ACC112 (cell line): ENCODE results near the gene PRPF31.

Experiments
- H2AFZ ChIP-seq: fragments of 200-600 bp; sonication (generic); one replicate; pipeline ENCODE4 v1.6.0; 2017; ENCODE audit warnings: antibody characterized with exemption, low read length; ENCODE audit not compliant: unreplicated experiment
- H3K27ac ChIP-seq: fragments of 200-600 bp; sonication (generic); 2 replicates; pipeline ENCODE4 v1.5.1; 2014; ENCODE audit warnings: low read depth, mild to moderate bottlenecking, antibody characterized with exemption, low read length, moderate library complexity
- H3K27me3 ChIP-seq: fragments of 200-600 bp; sonication (generic); 2 replicates; pipeline ENCODE4 v1.6.1; 2014; ENCODE audit warnings: mild to moderate bottlenecking, antibody characterized with exemption, low read length, moderate library complexity, mixed read lengths; ENCODE audit not compliant: insufficient read depth
- H3K36me3 ChIP-seq: fragments of 200-600 bp; sonication (generic); 2 replicates; pipeline ENCODE4 v1.6.1; 2016; ENCODE audit warnings: mild to moderate bottlenecking, antibody characterized with exemption, low read length, moderate library complexity, mixed read lengths; ENCODE audit not compliant: insufficient read depth
- H3K4me1 ChIP-seq: fragments of 200-600 bp; sonication (generic); one replicate; pipeline ENCODE4 v1.6.1; 2016; ENCODE audit warnings: low read length, mixed read lengths; ENCODE audit not compliant: insufficient read depth, unreplicated experiment, control insufficient read depth
- H3K4me3 ChIP-seq: fragments of 200-600 bp; sonication (generic); 2 replicates; pipeline ENCODE4 v1.5.1; 2014; ENCODE audit warnings: mild to moderate bottlenecking, low read depth, low read length
- H3K79me2 ChIP-seq: fragments of 200-600 bp; sonication (generic); one replicate; pipeline ENCODE4 v1.6.0; 2016; ENCODE audit warnings: low read length; ENCODE audit not compliant: control insufficient read depth, unreplicated experiment, insufficient read depth

Gene PRPF31

DNA sequence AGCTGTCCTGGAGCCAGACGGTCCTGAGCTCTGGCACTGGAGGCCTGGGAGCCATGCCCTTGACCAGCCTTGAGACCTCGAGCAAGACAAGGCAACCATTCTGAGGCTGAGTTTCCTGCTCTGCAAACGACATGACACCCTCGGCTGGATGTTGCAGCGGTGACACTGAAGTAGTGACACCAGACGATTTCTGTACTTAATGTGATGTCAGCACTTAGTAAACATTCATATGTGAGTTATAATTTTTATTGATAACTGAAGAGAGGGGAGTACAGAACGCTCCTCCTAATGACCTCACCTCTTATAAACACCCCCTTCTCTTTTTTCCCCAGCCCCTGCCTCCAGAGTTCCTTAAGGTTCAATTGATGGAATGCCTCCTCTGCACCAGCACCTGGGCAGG, 7.1 kb upstream of the PRPF31 start:
- Histone ChIP-seq H3K79me2 (peaks cover 6% of the 10 kb centered on the region), H2AFZ (no peak overlapping the region), H3K4me1 (no peaks in the 10 kb centered on the region), H3K27me3 (no peaks in the 10 kb centered on the region), H3K36me3 (no peaks in the 10 kb centered on the region), H3K27ac (no peak overlapping the region), H3K4me3 (no peak overlapping the region)

DNA sequence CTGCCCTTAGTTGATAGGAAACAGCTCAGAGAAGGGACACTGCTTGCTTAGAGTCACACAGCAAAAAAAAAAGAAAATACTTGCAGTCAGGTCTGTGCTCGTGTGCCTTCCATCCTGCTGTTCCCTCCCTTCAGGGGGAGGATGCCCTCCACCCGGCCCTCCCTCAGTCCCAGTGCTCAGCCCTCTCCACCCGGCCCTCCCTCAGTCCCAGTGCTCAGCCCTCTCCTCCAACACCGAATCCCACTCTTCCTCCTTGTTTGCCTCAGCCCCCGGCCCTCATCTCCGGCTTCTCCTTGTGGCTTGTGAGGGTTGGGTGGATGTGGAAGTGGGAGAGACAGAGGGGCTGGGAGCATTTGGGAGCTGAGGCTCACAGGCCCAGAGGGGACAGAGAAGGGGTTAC, 5.9 kb upstream of the PRPF31 start:
- no peak overlapping the region for H2AFZ ChIP-seq

DNA sequence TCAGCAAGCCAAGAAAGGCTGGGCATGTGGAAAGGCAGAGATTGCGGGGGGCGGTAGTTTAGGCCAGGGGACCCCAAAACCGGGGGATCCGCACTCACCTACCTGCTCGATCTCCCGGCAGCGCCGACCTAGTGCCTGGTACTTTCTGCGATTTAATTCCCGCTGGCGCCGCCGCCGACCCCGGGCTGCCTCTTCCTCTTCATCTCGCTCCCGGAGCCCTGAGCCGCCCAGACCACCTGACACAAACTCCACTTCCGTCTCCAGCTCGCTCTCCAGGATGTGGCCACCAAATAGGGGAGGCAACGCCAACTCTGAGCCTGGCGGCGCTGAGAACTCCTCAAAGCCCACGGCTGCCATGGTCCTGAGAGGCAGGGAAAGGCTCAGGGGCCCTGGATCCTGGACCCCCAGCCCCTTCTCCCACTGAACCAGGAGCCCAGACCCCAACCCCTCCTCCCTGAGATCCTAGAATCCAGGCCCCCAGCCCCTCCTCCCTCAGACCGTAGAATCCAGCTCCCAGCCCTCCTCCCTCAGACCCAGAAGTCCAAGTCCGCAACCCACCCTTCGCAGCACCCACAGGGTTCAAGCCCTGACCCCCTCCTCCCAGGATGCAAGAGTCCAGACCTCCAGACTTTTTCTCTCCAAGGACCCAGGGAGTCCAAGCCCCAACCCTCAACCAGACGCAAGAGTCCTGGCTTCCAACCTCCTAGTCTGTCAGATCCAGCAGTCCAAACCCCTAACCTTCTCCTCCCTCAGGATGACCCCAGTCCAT, 1.0 kb upstream of the PRPF31 start:
- H3K4me1 ChIP-seq, result no peaks in the 10 kb centered on the region
- no peaks in the 10 kb centered on the region for H3K36me3 ChIP-seq
- no peak overlapping the region for H3K27ac ChIP-seq
- peak overlapping the region; percentile 60 for H2AFZ ChIP-seq
- no peaks in the 10 kb centered on the region for H3K27me3 ChIP-seq
- peak overlapping the region; percentile 90 for H3K4me3 ChIP-seq
- peaks cover 15% of the 10 kb centered on the region for H3K79me2 ChIP-seq

More for the DNA sequence above, 5.9 kb upstream of the PRPF31 start:
- Histone ChIP-seq H3K27me3 (no peaks in the 10 kb centered on the region), H3K79me2 (peaks cover 2% of the 10 kb centered on the region), H3K4me1 (no peaks in the 10 kb centered on the region), H3K4me3 (no peak overlapping the region), H3K27ac (no peak overlapping the region), H3K36me3 (no peaks in the 10 kb centered on the region)

DNA sequence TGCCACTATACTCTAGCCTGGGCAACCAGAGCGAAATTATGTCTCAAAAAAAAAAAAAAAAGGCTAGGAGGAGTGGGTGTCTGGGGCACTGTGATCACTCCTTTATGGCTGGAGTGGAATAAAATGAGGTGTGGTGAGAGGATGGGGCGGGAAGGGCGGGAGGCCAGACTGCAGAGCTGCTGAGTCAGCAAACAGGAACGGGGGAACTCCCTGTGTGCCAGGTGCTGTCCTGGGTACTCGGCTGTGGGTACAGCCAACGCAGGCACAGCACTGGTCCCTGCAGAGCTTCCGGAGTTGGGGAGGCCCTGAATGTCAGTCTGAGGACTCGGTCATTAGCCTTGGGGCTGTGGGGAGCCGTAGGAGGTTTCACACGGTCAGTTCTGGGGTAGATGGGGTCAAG, 5.7 kb downstream of the PRPF31 start:
- Histone ChIP-seq H3K4me1 (no peaks in the 10 kb centered on the region), H3K27me3 (no peaks in the 10 kb centered on the region), H3K79me2 (peaks cover 10% of the 10 kb centered on the region), H3K27ac (no peak overlapping the region), H3K36me3 (no peaks in the 10 kb centered on the region), H3K4me3 (no peak overlapping the region), H2AFZ (no peak overlapping the region)

DNA sequence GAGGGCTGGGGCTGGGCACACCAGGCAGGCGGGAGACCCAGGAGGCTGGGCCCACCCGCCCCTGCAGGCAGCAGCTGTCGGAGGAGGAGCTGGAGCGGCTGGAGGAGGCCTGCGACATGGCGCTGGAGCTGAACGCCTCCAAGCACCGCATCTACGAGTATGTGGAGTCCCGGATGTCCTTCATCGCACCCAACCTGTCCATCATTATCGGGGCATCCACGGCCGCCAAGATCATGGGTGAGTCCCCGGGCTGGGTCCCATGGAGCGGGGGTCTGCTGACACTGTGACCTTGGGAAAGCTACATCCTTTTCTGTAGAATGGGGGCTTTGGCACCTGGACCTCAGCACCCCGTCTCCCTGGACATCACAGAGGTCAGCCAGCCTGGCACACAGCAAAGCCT, 8.1 kb downstream of the PRPF31 start:
- H3K79me2 ChIP-seq, result no peaks in the 10 kb centered on the region
- H2AFZ ChIP-seq, result no peak overlapping the region
- no peaks in the 10 kb centered on the region for H3K36me3 ChIP-seq
- H3K4me3 ChIP-seq, result no peak overlapping the region
- no peaks in the 10 kb centered on the region for H3K27me3 ChIP-seq
- no peak overlapping the region for H3K27ac ChIP-seq
- no peaks in the 10 kb centered on the region for H3K4me1 ChIP-seq

DNA sequence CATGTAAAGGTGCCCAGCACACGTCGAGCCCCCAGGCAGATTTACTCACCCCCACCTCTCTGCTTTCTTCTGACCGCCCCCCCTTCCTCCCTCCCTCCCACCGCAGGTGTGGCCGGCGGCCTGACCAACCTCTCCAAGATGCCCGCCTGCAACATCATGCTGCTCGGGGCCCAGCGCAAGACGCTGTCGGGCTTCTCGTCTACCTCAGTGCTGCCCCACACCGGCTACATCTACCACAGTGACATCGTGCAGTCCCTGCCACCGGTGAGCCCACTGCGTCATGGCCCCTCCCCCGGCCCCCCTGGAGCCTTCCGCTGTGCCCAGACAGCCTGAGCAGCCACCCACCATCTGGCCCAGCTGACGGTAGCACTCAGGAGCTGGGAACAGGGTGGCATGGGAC, 8.8 kb downstream of the PRPF31 start:
- Histone ChIP-seq H3K4me1 (no peaks in the 10 kb centered on the region), H3K27me3 (no peaks in the 10 kb centered on the region), H2AFZ (no peak overlapping the region), H3K36me3 (no peaks in the 10 kb centered on the region), H3K27ac (no peak overlapping the region), H3K79me2 (no peaks in the 10 kb centered on the region), H3K4me3 (no peak overlapping the region)

DNA sequence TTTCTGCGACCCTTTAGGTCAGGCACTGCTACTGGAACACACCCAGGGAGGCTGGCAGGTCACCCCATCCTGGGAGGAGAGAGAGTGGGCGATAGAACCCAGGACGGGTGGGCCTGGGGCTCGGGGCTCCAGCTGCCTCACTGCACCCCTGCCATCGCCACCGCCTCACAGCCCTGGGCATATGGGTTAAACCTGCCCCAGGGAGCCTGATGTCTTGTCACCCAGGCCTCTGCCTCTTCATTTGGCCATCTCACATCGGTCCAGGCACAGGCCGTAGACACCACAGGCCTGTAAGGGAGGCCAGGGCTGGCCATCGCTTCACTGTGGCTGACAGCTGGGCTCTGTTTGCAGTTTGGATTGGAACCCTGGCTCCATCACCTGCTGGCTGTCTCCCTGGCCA, 10.2 kb downstream of the PRPF31 start:
- H3K36me3 ChIP-seq, result no peaks in the 10 kb centered on the region
- no peaks in the 10 kb centered on the region for H3K4me1 ChIP-seq
- H3K27me3 ChIP-seq, result no peaks in the 10 kb centered on the region
- H2AFZ ChIP-seq, result no peak overlapping the region
- no peak overlapping the region for H3K27ac ChIP-seq
- no peak overlapping the region for H3K4me3 ChIP-seq
- no peaks in the 10 kb centered on the region for H3K79me2 ChIP-seq

DNA sequence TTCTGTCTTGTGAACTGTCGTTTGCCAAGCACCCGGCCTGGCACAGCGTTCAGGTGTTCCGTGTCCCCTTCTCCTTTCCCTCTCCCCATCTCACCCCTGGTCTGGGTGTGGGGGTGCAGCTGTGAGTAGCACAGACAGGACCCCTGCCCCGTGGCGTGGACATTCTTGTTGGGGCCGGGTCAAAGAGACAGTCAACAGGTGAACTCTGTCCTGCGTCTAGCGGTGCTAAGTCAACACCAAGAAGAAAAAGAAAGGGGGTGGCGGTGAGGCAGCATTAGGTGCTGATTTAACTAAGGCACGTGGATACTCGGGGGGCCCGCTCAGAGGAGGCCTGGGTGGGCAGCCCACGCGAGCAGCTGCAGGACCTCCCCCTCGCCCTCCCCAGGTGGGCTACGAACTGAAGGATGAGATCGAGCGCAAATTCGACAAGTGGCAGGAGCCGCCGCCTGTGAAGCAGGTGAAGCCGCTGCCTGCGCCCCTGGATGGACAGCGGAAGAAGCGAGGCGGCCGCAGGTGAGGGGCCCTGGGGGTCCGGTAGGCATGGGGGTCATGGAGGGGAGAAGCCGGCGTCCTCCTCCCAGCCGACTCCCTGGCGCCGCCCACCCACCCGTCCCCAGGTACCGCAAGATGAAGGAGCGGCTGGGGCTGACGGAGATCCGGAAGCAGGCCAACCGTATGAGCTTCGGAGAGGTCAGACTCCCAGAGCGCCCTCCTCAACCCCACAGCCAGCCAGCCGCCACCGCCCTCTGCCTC, 12.3 kb downstream of the PRPF31 start:
- no peak overlapping the region for H3K27ac ChIP-seq
- H2AFZ ChIP-seq, result no peak overlapping the region
- no peaks in the 10 kb centered on the region for H3K36me3 ChIP-seq
- no peaks in the 10 kb centered on the region for H3K4me1 ChIP-seq
- H3K4me3 ChIP-seq, result no peak overlapping the region
- H3K27me3 ChIP-seq, result no peaks in the 10 kb centered on the region
- no peaks in the 10 kb centered on the region for H3K79me2 ChIP-seq

DNA sequence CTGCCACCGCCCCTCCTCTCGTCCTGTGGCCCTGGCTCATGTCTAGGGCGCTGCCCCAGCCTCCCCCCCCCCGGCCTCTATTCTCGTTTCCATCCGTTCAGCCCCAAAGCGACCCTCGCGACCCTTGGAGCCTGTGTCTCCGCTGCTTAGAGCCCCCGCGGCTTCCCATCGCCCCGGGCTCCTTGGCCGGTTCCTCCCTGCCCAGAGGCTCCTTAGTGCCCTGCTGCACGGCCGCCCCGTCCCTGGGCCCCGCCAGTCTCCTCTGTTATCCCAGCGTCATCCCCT, 12.8 kb downstream of the PRPF31 start:
- H3K79me2 ChIP-seq, result no peaks in the 10 kb centered on the region
- H3K4me3 ChIP-seq, result no peak overlapping the region
- H3K36me3 ChIP-seq, result no peaks in the 10 kb centered on the region
- no peak overlapping the region for H2AFZ ChIP-seq
- H3K27ac ChIP-seq, result no peak overlapping the region
- H3K4me1 ChIP-seq, result no peaks in the 10 kb centered on the region
- no peaks in the 10 kb centered on the region for H3K27me3 ChIP-seq

DNA sequence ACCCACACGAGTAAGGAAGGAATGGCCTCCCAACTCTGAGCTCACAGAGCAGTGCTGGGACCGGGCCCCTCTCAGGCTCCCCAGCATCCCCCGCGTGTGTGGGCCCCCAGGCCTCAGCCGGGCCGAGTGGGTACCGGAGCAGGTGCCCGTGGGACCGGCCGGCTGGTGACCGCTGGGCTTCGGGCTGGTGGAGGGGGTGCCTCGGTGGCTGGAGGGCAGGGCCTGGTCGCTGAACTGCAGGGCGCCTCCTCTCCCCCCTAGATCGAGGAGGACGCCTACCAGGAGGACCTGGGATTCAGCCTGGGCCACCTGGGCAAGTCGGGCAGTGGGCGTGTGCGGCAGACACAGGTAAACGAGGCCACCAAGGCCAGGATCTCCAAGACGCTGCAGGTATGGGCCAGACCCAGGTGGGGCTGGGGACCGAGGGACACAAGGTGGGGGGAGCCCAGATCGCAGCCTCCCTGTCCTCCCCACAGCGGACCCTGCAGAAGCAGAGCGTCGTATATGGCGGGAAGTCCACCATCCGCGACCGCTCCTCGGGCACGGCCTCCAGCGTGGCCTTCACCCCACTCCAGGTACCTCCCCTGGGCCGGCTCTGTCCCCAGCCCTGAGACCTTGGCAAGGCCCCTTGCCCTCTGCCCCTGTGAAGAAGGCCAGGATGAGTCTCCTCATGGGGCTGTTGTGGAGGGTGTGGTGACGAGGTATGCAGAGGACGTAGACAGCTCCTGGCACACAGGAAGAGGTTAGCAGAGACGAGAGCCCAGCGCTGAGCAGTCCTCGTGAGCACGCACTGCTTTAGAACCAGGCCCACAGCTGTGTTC, 13.5 kb downstream of the PRPF31 start:
- Histone ChIP-seq H2AFZ (no peak overlapping the region), H3K27me3 (no peaks in the 10 kb centered on the region), H3K36me3 (no peaks in the 10 kb centered on the region), H3K4me1 (no peaks in the 10 kb centered on the region), H3K4me3 (no peak overlapping the region), H3K79me2 (no peaks in the 10 kb centered on the region), H3K27ac (no peak overlapping the region)
